ENCODE results near the gene NSD1.

DNA sequence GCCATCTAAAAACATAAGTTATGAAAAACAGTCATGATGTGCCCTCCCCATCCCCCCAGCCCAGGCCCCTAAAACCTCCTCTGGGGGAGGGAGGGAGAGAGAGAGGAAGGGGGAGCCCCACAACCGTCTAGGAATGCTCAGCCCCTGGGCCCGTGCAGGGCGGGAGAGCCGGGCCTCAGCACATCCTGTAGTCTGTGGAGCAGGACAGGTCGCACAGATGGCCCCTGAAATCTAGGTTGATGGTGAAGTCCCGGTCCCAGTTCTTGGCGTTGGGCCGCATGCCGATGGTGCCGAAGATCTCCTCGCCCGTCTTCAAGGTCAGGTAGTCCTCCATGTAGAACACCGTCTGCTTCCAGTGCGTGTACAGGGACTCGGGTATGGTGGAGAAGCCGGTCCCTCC, 131.8 kb downstream of the NSD1 start:
- TF ChIP-seq POLR2A (IDR thresholded peaks at IDR 0.05): no peak
- TF ChIP-seq, protein P1, sequence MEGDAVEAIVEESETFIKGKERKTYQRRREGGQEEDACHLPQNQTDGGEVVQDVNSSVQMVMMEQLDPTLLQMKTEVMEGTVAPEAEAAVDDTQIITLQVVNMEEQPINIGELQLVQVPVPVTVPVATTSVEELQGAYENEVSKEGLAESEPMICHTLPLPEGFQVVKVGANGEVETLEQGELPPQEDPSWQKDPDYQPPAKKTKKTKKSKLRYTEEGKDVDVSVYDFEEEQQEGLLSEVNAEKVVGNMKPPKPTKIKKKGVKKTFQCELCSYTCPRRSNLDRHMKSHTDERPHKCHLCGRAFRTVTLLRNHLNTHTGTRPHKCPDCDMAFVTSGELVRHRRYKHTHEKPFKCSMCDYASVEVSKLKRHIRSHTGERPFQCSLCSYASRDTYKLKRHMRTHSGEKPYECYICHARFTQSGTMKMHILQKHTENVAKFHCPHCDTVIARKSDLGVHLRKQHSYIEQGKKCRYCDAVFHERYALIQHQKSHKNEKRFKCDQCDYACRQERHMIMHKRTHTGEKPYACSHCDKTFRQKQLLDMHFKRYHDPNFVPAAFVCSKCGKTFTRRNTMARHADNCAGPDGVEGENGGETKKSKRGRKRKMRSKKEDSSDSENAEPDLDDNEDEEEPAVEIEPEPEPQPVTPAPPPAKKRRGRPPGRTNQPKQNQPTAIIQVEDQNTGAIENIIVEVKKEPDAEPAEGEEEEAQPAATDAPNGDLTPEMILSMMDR (IDR thresholded peaks at IDR 0.05): no peak

All from testis (tissue), 2 donors.